HG02623 (cell line): Measurements from ENCODE around the gene HSPBP1.
"Not testable (repeated sequence)": the region's sequence is repeated elsewhere in the genome, so short reads cannot be mapped to it uniquely, and the experiment has no call there.

ENCODE experiments used
- ATAC-seq: cut with Tn5 transposase; IDR thresholded peaks from one replicate; pipeline ENCODE4 v1.9.1; 2021; ENCODE audit warnings: moderate library complexity; ENCODE audit not compliant: unreplicated experiment

The HSPBP1 gene

DNA sequence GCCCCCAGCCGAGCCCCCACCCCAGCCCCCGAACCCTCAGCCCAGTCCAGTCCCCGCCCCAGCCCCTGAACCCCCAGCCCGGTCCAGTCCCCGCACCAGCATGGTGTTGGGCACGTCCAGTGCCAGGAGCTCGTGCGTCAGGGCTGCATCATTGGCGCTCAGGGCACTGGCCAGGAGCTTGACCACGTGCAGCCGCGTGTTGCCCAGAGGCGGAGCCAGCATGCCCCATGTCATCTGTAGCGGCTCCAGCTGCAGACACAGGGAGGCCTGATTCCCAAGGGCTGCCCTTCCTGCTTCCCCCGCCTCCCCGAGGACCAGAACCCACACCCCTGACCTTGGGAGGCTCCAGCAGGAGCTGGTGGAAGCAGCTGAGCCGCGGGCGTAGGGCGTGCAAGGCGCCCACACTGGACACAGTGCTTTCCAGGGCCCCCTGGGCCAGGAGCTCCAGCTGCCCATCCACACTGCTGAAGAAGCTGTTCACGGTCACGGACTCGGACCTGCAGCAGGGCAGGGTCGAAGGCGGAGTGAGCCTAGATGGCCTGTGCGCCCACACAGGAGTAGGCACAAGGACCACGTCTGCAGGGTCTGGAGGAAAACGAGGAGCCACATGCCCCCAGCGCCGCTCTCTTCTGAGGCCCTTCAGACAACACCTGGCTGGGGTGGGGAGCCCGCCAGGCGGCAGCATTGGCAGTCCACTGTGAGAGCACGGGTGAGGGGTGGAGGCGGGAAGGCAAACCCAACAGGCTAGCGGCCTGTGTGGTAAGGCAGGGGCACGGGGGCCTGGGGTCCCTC lies 38.6 kb downstream of the HSPBP1 start:
- no peak for ATAC-seq

DNA sequence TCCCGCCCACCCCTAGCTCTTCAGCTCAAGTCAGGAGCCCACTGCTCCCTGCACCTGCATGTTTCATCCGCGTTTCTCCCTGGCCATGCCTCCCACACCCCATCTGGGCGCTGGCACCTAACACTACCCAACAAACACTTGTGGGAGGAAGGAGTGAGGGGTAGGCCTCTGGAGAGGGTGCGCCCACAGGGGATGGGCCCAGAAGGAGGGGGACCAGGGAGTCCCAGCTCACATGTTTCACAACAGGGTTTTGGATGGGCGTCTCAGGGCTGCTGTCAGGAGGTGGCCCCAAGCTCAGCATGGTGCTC lies 39.2 kb downstream of the HSPBP1 start:
- ATAC-seq, result no peak

DNA sequence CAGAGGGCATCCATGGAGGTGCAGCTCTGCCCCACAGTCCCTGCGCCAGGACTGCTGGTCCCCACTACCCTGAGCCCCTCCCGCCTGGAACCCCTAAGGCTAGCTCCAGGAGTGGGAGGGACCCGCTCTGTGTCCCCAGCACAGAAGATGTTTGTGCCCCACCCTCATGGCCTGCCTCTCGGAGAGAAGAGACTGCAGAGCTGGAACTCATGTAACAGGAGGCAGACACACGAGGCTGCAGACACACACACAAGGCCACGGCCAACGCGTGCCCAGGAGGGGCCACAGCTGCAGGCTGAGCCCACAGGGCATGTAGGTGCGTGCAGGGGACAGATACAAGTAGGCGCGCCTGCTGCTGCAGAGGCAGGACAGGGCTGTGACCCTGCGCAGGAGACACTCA lies 40.9 kb downstream of the HSPBP1 start:
- no peak for ATAC-seq

DNA sequence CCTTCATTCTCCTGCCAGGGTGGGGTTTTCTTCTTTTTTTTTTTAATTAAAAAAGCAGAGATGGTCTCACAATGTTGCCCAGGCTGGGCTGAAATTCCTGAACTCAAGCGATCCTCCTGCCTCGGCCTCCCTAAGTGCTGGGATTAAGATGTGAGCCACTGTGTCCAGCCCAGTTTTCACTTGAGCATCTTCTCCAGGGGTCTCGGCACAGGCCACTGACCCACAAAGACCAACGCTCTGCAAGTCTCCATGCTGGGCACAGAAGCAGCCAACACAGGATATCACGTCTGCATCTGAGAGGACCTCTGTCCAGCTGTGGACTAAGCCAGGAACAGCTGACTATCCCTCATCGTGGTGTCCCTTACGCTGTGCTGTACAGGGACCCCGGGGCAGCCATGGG lies 41.9 kb downstream of the HSPBP1 start:
- no peak for ATAC-seq

DNA sequence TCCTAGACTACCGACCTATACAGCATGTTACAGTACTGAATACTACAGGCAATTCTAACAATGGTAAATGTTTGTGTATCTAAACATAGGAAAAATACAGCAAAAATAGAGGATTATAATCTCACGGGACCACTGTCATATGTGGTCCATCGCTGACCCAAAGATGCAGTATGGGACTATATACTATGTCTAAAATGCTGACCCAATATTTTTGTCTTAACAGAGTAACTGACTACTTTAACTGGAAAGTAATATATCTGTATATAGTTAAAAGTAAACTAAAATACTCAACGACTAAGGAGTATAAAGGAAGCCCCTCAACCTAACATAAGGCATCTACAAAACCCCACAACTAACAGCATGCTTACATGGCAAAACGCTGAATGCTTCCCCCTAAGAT lies 46.9 kb downstream of the HSPBP1 start:
- ATAC-seq, result no peak

DNA sequence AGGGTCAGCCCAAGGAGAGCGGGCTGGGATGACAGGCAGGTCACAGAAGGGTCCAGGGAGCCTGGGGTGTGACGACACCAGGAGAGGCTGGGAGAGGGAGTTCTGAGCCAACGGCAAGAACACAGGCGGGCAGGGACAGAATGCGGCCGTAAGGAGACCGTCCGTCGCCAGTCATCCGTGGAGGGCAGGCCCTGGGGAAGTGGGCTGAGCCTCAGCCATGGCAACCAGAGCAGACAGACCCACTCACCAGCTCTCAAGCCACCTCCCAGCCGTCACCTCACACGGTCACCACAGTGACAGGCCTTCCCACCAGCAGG lies 47.7 kb downstream of the HSPBP1 start:
- no peak for ATAC-seq

DNA sequence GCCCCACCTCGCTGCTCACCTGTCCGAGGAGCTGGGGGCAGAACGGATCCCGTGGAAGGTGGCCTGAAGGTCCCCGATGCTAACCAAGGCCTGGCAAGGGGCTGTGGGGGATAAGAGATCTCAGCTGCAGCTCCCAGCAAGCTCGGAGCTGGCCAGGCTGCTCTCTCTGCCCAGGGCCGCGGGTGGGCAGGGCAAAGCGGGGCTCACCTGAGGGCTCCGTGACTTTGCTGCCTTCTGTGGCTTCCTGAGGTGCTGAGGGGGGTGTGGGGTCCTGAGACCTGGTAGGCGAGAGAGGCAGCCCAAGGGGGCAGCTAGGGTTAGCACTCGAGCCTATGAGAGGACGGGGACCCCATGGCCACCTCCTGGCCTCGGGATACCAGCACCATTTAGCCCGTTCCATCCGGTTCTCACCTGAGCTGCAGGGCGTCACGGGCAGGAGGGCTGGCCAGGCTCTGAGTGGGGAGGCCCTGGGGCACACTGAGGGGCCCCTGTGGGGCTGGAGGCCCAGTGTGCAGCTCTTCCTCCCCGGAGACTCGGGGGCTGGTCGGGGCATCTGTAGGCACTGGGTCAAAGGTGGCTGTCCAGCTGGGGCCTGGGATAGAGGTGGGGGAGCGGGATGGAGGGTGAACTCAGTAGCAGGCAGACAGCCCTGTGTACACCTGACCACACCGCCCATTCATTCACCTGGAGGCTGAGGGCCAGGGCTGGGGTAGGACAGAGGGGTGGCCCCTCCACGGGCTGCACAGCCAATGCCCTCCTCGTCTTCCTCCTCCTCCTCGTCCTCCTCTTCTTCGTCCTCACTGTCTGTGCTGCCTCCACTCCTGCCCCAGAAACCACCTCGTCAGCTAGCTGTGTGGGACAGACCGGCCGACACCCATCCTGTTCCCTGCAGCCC lies 48.3 kb downstream of the HSPBP1 start:
- no peak for ATAC-seq

DNA sequence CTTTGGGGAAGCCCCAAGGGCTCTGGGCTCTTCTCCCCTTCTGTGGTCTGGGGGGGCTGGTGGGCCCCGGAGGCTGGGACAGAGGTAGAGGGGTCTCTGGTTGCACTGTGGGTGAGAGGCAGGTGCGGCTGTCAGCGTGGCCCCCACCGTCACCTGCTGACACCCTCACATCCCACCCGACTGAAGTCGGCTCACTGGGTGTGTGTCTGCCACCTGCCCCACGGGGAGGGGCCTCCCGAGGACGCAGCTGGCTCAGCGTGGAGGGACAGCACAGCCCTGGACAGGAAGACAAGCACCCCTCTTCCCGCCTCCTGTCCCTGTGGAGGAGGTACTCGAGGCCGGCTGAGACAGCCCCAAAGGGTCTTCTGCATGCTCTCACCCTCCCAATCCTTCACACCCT lies 49.1 kb downstream of the HSPBP1 start:
- no peak for ATAC-seq

DNA sequence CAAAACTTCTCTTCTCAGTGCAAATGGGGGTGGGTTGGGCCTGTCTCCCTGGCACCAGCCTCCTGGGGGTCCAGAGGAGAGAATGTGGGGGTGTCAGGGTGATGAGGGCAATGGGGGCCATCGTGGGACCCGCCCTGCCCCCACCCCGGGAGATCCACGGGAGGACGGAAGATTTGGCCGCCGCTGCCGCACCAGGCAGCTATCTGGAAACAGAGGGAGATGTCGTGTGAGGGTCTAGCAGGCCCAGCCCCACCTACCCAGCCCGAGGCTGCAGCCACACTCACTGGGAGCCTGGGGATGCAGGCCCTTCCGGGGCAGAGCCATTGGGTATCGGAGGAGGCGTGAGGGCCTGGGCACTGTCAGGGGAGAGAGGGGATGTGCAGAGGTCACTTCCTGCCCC lies 49.6 kb downstream of the HSPBP1 start:
- no peak for ATAC-seq

DNA sequence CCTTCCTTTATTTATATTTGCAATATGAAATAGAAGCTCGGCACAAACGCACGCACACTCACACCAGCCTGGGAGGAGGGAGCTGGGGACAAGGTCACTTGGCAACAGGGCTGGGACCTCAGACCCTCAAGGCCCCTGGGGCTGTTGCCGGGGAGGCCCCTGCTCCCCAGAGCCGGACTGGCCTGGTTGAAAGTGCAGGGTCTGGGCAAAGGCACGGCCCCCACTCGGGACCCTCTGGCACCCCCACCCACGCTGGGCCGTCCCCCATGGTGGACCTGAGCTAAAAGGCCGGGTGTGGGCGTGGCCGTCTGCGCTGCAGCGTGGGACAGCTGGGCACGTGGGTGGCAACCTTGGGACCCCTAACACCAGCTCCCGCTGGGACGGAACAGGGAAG lies 50.1 kb downstream of the HSPBP1 start:
- ATAC-seq, result no peak

DNA sequence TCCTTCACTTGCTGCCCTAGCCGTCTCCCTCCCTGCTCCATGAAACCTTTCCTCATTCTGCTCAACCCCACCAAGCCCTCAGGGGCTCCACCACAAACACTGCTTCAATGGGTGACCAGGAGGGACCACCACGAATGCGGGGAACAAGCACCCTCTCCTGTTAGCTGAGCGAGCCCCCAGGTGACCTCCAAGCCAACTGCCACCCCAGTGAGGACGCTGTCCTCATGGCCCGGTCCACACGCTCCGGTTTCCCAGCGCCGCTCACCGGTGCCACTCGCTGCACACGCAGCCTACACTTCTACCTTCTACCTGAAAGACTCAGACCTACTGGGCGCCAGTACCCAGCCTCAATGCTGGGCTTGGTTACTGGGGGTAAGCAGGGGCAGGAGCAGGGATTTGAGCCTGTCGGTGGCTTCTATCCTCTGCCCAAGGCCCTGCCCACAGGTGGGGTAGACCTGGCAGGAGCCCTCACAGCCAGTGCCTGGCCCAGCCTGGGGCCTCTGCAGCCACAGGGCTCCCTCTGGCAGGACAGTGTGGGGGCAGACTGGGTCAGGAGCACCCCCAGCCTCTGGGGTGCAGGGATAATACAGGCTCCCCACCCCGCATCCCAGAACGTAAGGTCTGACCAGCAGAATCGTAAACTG lies 50.6 kb downstream of the HSPBP1 start:
- no peak for ATAC-seq

DNA sequence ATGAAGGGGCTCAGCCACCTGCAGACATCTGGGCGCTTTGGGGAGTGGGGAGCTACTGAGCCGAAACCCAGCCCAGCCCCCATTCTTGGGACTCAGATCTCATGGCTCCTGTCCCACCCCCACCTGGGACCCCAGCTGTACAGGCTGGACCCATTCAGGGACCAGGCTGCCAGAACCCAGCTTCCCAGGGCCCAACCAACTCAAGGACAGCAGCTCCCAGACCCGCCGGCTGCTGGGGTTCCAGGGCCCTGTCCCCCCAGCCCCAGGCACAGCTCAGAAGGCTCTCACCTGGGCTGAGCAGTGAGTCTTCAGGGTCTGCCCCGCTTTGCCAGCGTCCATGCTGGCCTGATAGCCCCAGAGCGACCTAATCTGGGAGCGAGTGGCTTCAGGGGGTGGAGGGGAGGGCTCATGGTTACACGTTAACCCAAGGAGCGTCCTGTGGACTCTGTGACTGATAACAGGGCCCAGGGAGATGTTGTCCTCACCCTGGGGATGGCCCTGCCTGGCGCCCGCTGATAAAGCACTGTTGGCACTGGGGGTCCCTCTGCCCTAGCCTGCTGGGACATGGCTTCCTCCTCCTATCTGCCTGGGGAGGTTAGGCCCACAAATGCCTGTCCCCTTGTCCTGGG lies 51.4 kb downstream of the HSPBP1 start, which contains the start of gene TMEM86B:
Gene TMEM86B, minus strand, starts transcription at position 361 of the 629 bp plus-strand sequence. Its CDS starts 22 bp downstream, at position 339.
- ATAC-seq, result no peak

DNA sequence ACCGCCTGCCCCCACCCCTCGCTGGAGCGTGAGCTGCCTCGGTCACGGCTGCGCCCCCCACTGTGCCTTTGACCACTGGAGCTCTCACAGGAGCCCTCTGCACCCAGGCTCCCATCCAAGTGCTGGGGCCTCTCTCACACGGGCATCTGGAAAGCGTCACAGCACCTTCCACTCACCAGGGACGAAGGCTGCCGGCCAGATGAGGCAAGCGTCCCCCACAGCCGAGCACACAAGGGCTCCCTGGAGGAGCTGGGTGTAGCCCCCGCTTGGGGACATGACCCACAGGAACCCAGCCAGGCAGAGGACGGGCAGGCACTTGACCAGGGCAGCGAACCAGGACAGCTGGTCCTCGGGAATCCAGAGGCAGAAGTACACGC lies 51.9 kb downstream of the HSPBP1 start:
- no peak for ATAC-seq

DNA sequence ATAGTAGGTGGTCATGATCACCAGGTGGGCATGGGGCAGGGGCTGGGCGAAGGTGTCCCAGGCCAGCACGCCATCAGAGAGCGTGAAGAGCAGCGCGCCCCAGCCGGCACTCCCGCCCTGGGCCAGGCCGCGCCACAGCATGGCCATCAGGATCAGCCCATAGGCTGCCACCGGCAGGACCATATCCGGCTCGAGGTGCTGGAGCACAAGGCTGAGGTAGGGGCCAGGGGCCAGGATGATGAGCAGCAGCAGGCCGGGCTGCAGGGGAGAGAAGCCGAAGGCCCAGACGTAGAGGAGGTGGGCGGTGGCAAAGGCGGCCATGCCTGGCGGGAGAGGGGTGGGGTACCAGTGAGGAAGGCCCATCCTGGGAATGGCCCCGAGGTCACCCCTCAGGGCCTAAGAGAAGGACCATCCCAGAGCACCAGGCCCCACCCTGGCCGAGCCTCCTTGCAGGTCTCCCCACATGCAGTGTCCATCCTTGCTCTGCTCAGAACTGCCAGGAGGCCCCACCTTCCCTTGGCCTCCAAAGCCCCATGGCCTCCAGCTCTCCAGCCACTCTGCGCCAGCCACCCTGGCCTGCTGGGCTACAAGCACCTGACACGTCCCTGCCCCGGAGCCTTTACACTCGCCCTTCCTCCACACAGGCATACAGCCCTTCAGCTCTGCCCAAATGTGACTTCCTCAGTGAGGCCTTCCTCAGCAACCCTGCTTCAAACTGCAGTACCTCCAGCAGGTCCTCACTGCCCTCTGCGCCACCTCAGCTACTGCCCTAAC lies 52.5 kb downstream of the HSPBP1 start:
- no peak for ATAC-seq

DNA sequence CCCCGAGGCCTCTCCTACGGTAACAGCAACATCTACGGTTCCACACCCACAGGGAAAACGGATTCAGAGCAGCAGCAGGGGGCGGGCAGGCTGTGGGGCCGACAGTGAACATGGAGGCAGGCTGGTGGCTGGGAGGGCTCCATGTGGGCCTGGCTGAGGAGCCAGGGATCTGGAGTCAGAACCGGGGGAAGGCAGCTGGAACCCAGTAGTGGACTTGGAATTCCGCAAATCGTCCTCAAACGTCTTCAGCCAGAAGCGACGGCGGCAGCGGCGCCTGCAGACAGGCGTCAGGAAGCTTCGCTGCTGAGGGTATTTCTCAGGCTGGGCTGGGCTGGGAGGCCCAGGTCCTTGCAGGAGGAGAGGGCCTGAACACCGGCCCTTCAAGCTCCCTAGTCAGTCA lies 53.1 kb downstream of the HSPBP1 start:
- ATAC-seq, result no peak

DNA sequence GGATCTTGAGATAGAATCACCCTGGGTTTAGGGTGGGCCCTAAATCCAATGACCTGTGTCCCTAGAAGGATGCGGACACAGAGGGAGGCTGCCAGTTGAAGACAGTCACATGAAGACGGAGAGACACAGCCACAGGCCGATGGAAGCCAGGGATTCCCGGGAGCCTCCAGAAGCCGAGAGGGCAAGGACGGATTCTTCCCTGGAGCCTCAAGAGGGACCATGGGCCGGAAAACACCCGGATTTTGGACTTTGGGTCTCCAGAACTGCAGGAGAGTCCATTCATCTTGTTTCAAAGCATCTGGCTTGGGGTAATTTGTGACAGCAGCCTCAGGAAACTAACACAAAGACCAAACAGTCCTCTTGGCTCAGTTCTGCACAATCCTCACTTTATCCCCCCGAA lies 53.6 kb downstream of the HSPBP1 start:
- no peak for ATAC-seq

DNA sequence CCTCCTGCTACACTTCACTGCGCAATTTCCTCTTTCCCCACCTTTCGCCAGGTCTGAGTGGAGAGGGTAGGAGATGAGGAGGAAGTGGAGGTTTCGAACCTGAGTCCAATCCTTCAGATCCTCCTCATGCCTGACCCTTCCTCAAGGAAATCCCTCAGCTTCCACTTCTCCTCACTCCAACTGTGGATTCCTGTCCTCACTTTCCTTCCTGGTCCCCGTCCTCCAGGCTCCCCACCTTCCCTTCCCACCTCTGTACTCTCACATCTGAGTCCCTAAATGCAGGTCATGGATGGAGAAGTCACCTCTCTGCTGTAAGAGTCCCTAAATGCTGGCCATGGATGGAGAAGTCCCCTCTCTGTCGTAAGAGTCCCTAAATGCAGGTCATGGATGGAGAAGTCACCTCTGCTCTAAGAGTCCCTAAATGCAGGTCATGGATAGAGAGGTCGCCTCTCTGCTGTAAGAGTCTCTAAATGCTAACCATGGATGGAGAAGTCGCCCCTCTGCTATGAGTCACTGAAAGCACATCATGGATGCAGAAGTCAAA lies 54.4 kb downstream of the HSPBP1 start:
- ATAC-seq, result no peak

DNA sequence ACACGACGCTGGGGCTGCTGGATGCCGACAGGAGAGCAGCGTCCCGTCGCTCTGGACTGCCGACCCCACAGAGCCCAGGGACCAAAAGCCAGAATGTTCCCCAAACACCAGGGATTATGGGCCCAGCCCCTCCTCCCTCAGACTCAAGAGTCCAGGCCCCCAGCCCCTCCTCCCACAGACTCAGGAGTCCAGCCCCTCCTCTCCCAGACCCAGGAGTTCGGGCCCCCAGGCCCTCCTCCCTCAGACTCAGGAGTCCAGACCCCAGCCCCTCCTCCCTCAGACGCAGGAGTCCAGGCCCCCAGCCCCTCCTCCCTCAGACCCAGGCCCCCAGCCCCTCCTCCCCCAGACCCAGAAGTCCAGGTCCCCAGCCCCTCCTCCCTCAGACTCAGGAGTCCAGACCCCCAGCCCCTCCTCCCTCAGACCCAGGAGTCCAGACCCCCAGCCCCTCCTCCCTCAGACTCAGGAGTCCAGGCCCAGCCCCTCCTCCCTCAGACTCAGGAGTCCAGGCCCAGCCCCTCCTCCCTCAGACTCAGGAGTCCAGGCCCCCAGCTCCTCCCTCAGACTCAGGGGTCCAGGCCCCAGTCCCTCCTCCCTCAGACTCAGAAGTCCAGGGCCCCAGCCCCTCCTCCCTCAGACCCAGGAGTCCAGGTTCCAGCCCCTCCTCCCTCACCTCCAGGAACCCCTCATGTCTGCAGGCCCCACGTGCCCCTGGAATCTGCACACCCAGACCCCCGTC lies 55.1 kb downstream of the HSPBP1 start:
- ATAC-seq, result not testable (repeated sequence)

DNA sequence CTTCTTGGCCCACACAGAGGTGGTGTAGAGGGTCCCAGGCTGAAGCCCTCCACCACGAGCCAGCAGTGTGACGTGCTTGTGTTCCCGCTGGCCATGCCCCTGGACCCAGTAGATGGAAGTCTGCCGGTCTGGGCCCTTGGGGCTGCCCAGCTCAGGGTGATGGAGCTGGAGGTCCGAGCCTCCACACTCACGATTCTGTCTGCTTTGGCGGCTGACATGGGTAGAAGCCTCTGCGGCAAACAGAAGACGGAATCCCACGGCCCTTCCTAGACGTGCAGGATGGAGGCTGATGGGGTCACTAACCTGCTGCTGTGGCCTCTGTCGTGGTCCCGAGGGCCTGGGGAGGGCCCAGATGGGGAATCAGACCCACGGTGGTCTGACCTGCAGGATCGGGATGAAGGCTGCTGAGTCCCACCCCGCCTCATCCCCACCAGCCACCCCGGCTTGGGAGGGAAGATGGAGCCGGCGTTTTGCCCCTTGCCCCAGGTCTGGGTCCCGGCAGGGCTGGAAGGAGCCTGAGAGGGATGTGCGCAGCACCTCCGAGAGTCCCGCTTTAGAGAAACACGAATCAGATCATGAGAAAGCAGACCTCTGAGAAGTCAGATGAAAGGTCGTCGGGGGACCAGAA lies 55.8 kb downstream of the HSPBP1 start:
- no peak for ATAC-seq
